ENCODE data around the gene BAIAP2L2.
"Not testable (repeated sequence)": the region's sequence is repeated elsewhere in the genome, so short reads cannot be mapped to it uniquely, and the experiment has no call there.

BAIAP2L2 gene

GRCh38 chr22:38081636-38081940, 28.9 kb downstream of the BAIAP2L2 start:
- DNase-seq (ENCODE audit: low read depth in 3 of 3), result no peak

- no peak for DNase-seq (ENCODE audit: low read depth in 3 of 3)
Measured at GRCh38 chr22:38080850-38081635, 29.4 kb downstream of the BAIAP2L2 start.

DNA sequence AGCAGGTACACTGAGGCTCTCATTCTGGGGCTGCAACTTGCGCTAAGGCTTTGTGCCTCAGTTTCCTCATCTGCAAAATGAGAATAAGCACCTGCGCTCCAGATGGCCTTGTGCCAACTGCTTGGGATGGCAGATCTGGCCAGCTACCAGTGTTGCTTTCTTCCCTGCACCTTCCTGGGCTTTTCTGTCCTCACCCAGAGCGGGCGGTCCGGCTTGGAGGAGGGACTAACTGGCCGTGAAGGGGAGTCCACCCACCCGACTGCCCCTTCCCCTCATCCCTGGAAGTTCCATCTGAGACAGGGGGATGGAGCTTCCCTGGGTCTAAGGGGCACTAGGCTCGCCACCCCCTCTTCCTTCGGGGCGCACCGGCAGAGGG, 30.0 kb downstream of the BAIAP2L2 start:
- DNase-seq (ENCODE audit: low read depth in 3 of 3), result no peak

DNA sequence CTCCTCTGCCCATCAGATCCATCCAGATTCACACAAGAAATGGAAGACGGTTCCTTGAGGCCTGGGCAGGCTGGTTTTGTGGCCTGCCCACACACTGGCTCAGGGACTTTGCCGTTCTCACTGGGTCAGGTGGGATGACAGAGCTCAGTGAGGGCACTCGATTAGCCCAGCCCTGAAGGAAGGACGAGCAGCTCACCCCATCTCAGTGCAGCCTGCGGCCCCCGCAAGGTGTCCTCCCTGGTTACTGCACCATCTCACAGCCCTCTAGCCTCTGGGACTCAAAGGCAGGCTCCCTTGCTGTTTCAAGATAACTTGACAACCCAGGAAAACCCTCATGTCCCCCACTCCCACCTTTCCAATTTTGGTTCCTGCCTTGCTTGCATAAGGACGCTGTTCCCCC, 30.7 kb downstream of the BAIAP2L2 start:
- DNase-seq (ENCODE audit: low read depth in 3 of 3), result no peak

GRCh38 chr22:38079208-38079607, 31.3 kb downstream of the BAIAP2L2 start:
- DNase-seq (ENCODE audit: low read depth in 3 of 3), result not testable (repeated sequence)

DNA sequence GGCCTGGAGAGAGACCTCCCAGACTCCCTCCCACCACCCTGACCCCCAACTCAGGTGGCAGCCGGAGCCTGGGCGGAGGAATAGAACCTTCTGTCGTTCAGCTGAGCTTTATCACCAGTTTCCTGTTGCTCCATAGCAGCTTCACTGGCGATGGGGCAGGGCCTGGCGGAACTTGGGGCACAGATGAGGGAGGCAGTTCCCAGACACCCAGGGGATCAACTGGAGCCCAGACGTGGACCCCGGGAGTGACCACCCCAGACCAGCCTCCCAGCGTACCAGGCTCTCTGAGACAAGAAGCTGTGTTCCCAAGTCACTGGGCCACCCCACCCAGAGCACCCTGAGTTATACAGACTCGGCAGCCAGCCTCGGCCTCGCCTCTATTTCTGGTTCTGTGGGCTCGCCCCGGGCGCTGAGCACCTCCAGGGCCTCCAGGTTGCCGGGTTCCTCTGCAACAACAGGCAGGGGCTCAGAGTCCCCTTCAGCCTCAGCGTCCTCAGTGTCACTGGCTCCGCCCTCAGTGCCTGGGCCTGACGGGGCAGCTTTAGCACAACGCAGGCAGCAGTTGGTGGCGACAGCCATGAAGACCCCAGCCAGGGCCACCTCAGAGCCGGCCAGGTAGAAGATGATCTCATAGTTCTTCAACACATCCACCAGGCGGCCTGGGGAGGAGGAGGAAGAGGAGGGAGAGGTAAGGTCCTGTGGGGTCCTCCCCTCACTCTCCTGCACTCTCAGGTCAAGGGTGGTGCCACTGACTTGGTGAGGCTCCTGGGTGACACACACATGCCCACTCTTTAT, 32.2 kb downstream of the BAIAP2L2 start:
- no peak for DNase-seq (ENCODE audit: low read depth in 3 of 3)

- DNase-seq (ENCODE audit: low read depth in 3 of 3), result no peak
Measured at GRCh38 chr22:38077595-38077994, 32.9 kb downstream of the BAIAP2L2 start.

DNA sequence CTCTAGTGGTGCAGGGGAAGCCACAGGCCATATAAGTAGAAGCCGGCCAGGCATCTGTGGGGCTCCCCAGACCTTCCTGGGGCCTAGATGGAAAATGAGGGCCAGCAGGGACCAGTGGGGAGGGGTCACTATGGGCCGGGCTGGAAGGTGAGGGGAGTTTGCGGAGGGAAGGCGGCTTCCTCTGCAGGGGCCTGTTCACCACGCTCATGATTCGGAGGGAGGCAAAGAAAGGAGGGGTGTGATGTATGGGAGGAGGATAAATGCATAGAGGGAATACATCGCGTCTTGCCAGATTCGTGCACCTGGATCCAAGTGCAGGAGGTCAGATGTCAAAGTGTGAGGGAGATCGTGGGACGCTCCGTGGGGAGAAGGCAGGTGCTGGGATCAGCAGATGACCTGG, 33.4 kb downstream of the BAIAP2L2 start:
- no peak for DNase-seq (ENCODE audit: low read depth in 3 of 3)

DNA sequence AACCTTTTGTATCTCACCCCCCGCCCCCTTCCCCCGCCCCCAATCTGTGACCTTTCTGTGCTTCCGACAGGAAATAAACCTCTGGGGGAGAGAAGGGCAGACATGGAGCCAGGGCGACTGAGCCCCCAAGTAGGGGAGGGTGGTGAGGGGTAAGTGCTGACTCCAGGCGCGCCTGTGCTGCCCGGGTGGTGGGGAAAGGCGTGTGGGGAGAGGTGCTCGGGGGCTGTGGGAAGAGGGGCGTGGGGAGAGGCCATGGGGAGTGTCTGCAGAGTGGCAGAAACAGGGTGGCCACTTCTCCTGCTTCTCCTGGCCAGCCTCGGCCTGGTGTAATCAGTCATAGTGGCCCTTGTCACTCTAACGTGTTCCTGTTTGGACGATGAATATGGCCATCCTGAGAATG, 34.5 kb downstream of the BAIAP2L2 start:
- no peak for DNase-seq (ENCODE audit: low read depth in 3 of 3)

DNA sequence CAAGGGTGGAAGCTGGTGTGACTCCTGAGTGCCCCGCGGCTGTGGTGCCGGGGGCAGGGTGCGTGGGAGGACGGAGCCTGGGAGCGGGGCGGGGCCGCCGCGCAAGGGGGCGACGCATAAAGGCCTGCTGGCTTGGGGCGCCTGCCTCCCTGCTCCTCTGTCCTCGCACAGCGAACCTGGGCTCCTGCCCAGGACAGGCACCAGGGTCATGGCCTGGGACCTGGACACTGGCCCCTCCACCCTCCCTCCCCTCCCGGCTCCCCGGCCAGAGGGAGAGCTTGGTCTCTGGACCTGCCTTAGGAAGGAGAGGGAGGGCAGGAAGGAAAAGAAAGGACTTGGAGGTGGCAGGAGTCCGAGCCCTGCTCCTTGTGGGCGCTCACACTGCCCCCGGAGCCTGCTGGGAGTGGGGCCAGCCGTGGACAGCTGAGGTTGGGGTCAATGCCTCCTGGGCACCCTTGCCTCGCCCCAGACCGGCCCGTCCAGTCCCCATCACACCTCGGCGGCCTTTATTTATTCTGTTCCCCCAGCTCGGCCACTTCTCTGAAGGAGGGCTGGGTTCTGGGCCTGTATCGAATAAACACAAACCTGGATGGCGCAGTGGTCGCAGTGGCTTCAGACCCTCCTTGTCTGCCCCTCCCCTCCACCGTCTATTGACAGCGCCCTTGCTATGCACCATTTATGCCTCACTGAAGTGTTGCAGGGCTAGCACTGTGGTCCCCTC, 35.2 kb downstream of the BAIAP2L2 start:
- DNase-seq (ENCODE audit: low read depth in 3 of 3), result no peak

DNA sequence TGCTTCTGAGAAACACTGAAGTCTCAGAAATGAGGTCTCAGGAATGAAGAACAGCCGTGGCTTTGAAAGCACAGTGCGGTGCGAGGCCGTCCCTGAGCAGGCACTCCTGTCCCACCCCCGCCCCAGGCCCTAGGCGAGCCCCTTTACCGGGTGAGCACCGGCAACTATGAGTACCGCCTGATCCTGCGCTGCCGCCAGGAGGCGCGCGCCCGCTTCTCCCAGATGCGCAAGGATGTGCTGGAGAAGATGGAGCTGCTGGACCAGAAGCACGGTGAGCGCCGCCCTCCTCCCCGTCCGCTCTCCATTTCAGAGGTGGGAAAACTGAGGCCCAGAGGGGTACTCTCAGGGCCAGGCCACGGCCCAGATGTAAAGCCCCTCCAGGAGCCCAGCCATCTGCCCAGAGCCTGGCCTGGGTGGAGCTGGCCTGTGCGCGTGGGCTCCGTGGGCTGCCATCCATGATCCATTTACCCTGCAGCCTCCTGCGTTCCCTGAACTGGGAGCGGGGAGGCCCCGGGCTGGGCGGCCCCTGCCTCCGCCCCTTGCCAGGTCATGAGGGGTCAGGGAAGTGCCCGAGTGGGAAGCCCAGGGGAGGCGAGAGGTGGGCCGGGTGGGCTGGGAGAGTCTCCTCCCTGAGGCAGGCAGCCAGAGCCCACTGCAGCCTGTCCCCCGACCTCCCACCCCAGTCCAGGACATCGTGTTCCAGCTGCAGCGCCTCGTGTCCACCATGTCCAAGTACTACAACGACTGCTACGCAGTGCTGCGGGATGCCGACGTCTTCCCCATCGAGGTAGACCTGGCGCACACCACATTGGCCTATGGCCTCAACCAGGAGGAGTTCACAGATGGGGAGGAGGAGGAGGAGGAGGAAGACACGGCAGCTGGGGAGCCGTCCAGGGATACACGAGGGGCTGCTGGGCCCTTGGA, 36.0 kb downstream of the BAIAP2L2 start:
- DNase-seq (ENCODE audit: low read depth in 3 of 3), result no peak

GRCh38 chr22:38073150-38074130, 37.0 kb downstream of the BAIAP2L2 start:
- DNase-seq (ENCODE audit: low read depth in 3 of 3), result no peak

- no peak for DNase-seq (ENCODE audit: low read depth in 3 of 3)
Measured at GRCh38 chr22:38072322-38073149, 37.9 kb downstream of the BAIAP2L2 start.

GRCh38 chr22:38071421-38072321, 38.8 kb downstream of the BAIAP2L2 start:
- no peak for DNase-seq (ENCODE audit: low read depth in 3 of 3)

GRCh38 chr22:38070250-38070921, 40.1 kb downstream of the BAIAP2L2 start:
- DNase-seq (ENCODE audit: low read depth in 3 of 3), result no peak

GRCh38 chr22:38069372-38070249, 40.9 kb downstream of the BAIAP2L2 start:
- DNase-seq (ENCODE audit: low read depth in 3 of 3), result no peak
